Neural progenitor cell (in vitro differentiated cells): ENCODE data around the gene GSTM3. TPM values are rescaled to one million over a fixed set of nuclear protein-coding genes. Genes with fewer than 3 reads are reported as not detected.

Experiments used
- DNase-seq: peaks from one replicate; pipeline ENCODE4 v3.0.0-alpha.2; 2016; ENCODE audit warnings: low spot score
- H2AFZ ChIP-seq: fragments of 200-600 bp; sonication (generic); replicated peaks from 2 replicates; pipeline ENCODE4 v1.6.1; 2016; ENCODE audit warnings: antibody characterized with exemption
- H3F3A ChIP-seq: fragments of 200-600 bp; sonication (generic); 2 replicates; pipeline ENCODE4 v1.6.1; 2016; ENCODE audit warnings: antibody characterized with exemption, low read depth
- H3K27ac ChIP-seq: fragments of 200-600 bp; sonication (generic); 2 replicates; pipeline ENCODE4 v1.5.1; 2016; ENCODE audit warnings: mild to moderate bottlenecking
- H3K27me3 ChIP-seq: fragments of 200-600 bp; sonication (generic); 2 replicates; pipeline ENCODE4 v1.6.1; 2016; ENCODE audit warnings: mild to moderate bottlenecking, moderate library complexity
- H3K36me3 ChIP-seq: fragments of 200-600 bp; sonication (generic); 2 replicates; pipeline ENCODE4 v1.5.1; 2016
- H3K4me1 ChIP-seq: fragments of 200-600 bp; sonication (generic); 2 replicates; pipeline ENCODE4 v1.6.1; 2016; ENCODE audit warnings: mixed run types
- H3K4me2 ChIP-seq: fragments of 200-600 bp; sonication (generic); 2 replicates; pipeline ENCODE4 v1.6.1; 2016
- H3K4me3 ChIP-seq: fragments of 200-600 bp; sonication (generic); 2 replicates; pipeline ENCODE4 v1.5.1; 2016
- H3K79me2 ChIP-seq: fragments of 200-600 bp; sonication (generic); 2 replicates; pipeline ENCODE4 v1.6.1; 2016; ENCODE audit warnings: low read depth
- H3K9ac ChIP-seq: fragments of 200-600 bp; sonication (generic); 2 replicates; pipeline ENCODE4 v1.6.1; 2016
- H3K9me3 ChIP-seq: fragments of 200-600 bp; sonication (generic); 2 replicates; pipeline ENCODE4 v1.5.1; 2016; ENCODE audit warnings: low read depth
- H4K20me1 ChIP-seq: fragments of 200-600 bp; sonication (generic); 2 replicates; pipeline ENCODE4 v1.6.1; 2016; ENCODE audit warnings: low read depth
- H3K27ac Mint-ChIP-seq: 3 replicates; pipeline ENCODE4 v1.8.0; 2021; ENCODE audit warnings: mixed read lengths
- H3K27me3 Mint-ChIP-seq: 2 replicates; pipeline ENCODE4 v1.8.0; 2022; ENCODE audit warnings: low read depth, mild to moderate bottlenecking, inconsistent platforms, moderate library complexity, mixed read lengths; ENCODE audit not compliant: insufficient read depth
- H3K36me3 Mint-ChIP-seq: 3 replicates; pipeline ENCODE4 v1.8.0; 2021; ENCODE audit warnings: mixed read lengths
- H3K4me1 Mint-ChIP-seq: 3 replicates; pipeline ENCODE4 v1.8.0; 2021; ENCODE audit warnings: mixed read lengths
- H3K4me3 Mint-ChIP-seq: 3 replicates; pipeline ENCODE4 v1.8.0; 2021; ENCODE audit warnings: mild to moderate bottlenecking, moderate library complexity, mixed read lengths
- H3K9me3 Mint-ChIP-seq: 3 replicates; pipeline ENCODE4 v1.8.0; 2020; ENCODE audit warnings: mixed read lengths
- CTCF ChIP-seq: fragments of 200-600 bp; sonication (generic); IDR thresholded peaks from 2 replicates; pipeline ENCODE4 v1.5.1; 2017; ENCODE audit warnings: antibody characterized with exemption, mild to moderate bottlenecking
- EZH2 ChIP-seq: fragments of 200-600 bp; sonication (generic); IDR thresholded peaks from 2 replicates; pipeline ENCODE4 v1.6.1; 2017; ENCODE audit warnings: antibody characterized with exemption, mild to moderate bottlenecking, moderate library complexity
- EZH2phosphoT487 ChIP-seq: fragments of 200-600 bp; sonication (generic); IDR thresholded peaks from 2 replicates; pipeline ENCODE4 v1.6.1; 2017; ENCODE audit warnings: antibody characterized with exemption
- total RNA-seq: library from RNA; depleted of rRNA; stranded (reverse); fragments of >200 nt; gene quantifications from 2 replicates; pipeline ENCODE4 v1.2.3, GENCODE V29; 2015; ENCODE audit warnings: low replicate concordance

The GSTM3 gene
- total RNA-seq, 1 donor from 2014 or later: 12.9 TPM

- Histone ChIP-seq H3K9me3 (no peaks in the 10 kb centered on the region), H3K27me3 (no peaks in the 10 kb centered on the region), H3K79me2 (no peaks in the 10 kb centered on the region), H2AFZ (no peak overlapping the region), H3K36me3 (no peaks in the 10 kb centered on the region), H3K27ac (no peak overlapping the region), H3F3A (no peaks in the 10 kb centered on the region), H4K20me1 (no peaks in the 10 kb centered on the region), H3K4me3 (no peak overlapping the region), H3K4me1 (no peaks in the 10 kb centered on the region), H3K9ac (no peak overlapping the region), H3K4me2 (no peak overlapping the region)
- peaks cover 41% of the 10 kb centered on the region for H3K4me1 Mint-ChIP-seq
- TF ChIP-seq EZH2phosphoT487 (no peak), EZH2 (no peak), CTCF (no peak)
- H3K27me3 Mint-ChIP-seq: peaks cover 10% of the 10 kb centered on the region
- H3K9me3 Mint-ChIP-seq: no peaks in the 10 kb centered on the region
- H3K4me3 Mint-ChIP-seq: peak overlapping the region; percentile 3
- H3K36me3 Mint-ChIP-seq: no peaks in the 10 kb centered on the region
- peak overlapping the region; percentile 13 for H3K27ac Mint-ChIP-seq
- DNase-seq: no peak
Observed at GRCh38 chr1:109726728-109727373, 14.0 kb downstream of the GSTM3 start.

GRCh38 chr1:109726007-109726406 lies 14.8 kb downstream of the GSTM3 start:
- Mint-ChIP-seq H3K4me1 (peaks cover 33% of the 10 kb centered on the region), H3K27me3 (peaks cover 10% of the 10 kb centered on the region), H3K27ac (peak overlapping the region; percentile 34), H3K36me3 (no peaks in the 10 kb centered on the region), H3K4me3 (no peak overlapping the region), H3K9me3 (no peaks in the 10 kb centered on the region)
- Histone ChIP-seq H2AFZ (no peak overlapping the region), H3K9me3 (no peaks in the 10 kb centered on the region), H3K4me2 (no peak overlapping the region), H3K27ac (no peak overlapping the region), H4K20me1 (no peaks in the 10 kb centered on the region), H3K4me3 (no peak overlapping the region), H3F3A (no peaks in the 10 kb centered on the region), H3K79me2 (no peaks in the 10 kb centered on the region), H3K4me1 (no peaks in the 10 kb centered on the region), H3K27me3 (no peaks in the 10 kb centered on the region), H3K9ac (no peak overlapping the region), H3K36me3 (no peaks in the 10 kb centered on the region)
- no peak for TF ChIP-seq EZH2phosphoT487
- TF ChIP-seq CTCF: no peak
- TF ChIP-seq EZH2: no peak
- no peak for DNase-seq

- Histone ChIP-seq H3K36me3 (no peaks in the 10 kb centered on the region), H3K27me3 (no peaks in the 10 kb centered on the region), H3K4me2 (no peak overlapping the region), H4K20me1 (no peaks in the 10 kb centered on the region), H3K4me3 (no peak overlapping the region), H3K4me1 (no peaks in the 10 kb centered on the region), H3F3A (no peaks in the 10 kb centered on the region), H3K79me2 (no peaks in the 10 kb centered on the region), H3K9ac (no peak overlapping the region), H2AFZ (no peak overlapping the region), H3K9me3 (no peaks in the 10 kb centered on the region), H3K27ac (no peak overlapping the region)
- Mint-ChIP-seq H3K9me3 (no peaks in the 10 kb centered on the region), H3K36me3 (no peaks in the 10 kb centered on the region), H3K27me3 (peaks cover 7% of the 10 kb centered on the region), H3K27ac (peak overlapping the region; percentile 34), H3K4me1 (peaks cover 28% of the 10 kb centered on the region), H3K4me3 (no peak overlapping the region)
- no peak for DNase-seq
- TF ChIP-seq CTCF (no peak), EZH2 (no peak), EZH2phosphoT487 (no peak)
Observed at GRCh38 chr1:109725510-109725909, 15.3 kb downstream of the GSTM3 start.
